ENCODE results near the gene GRIA3.

Gene GRIA3

GRCh38 chrX:123203772-123204171 lies 19.7 kb downstream of the GRIA3 start:
- no peak for TF ChIP-seq JUND (IDR thresholded peaks at IDR 0.05; ENCODE audit: low read depth)
- no peak for DNase-seq (ENCODE audit: low read depth in 1 of 2, low spot score in 1 of 2)
- in situ Hi-C loops (cut with HindIII; ENCODE audit: low pct_unique_long_range_greater_than_20kb, low sequenced_read_pairs), result no loop called here

- in situ Hi-C loops (cut with HindIII; ENCODE audit: low pct_unique_long_range_greater_than_20kb, low sequenced_read_pairs), result no loop called here
- TF ChIP-seq JUND (IDR thresholded peaks at IDR 0.05; ENCODE audit: low read depth), result no peak
- no peak for DNase-seq (ENCODE audit: low read depth in 1 of 2, low spot score in 1 of 2)
Observed at GRCh38 chrX:123206176-123206575, 22.1 kb downstream of the GRIA3 start.

GRCh38 chrX:123210252-123210651 lies 26.2 kb downstream of the GRIA3 start:
- in situ Hi-C loops (cut with HindIII; ENCODE audit: low pct_unique_long_range_greater_than_20kb, low sequenced_read_pairs), result no loop called here
- TF ChIP-seq JUND (IDR thresholded peaks at IDR 0.05; ENCODE audit: low read depth), result no peak
- DNase-seq (ENCODE audit: low read depth in 1 of 2, low spot score in 1 of 2), result no peak

GRCh38 chrX:123215397-123216089 lies 31.5 kb downstream of the GRIA3 start:
- in situ Hi-C loops (cut with HindIII; ENCODE audit: low pct_unique_long_range_greater_than_20kb, low sequenced_read_pairs), result no loop called here
- no peak for DNase-seq (ENCODE audit: low read depth in 1 of 2, low spot score in 1 of 2)

GRCh38 chrX:123217077-123217476 lies 33.0 kb downstream of the GRIA3 start:
- no peak for TF ChIP-seq JUND (IDR thresholded peaks at IDR 0.05; ENCODE audit: low read depth)
- DNase-seq (ENCODE audit: low read depth in 1 of 2, low spot score in 1 of 2), result no peak
- in situ Hi-C loops (cut with HindIII; ENCODE audit: low pct_unique_long_range_greater_than_20kb, low sequenced_read_pairs), result no loop called here

More at GRCh38 chrX:123215397-123216089, 31.5 kb downstream of the GRIA3 start:
- TF ChIP-seq JUND (IDR thresholded peaks at IDR 0.05; ENCODE audit: low read depth), result no peak

GRCh38 chrX:123217728-123218127 lies 33.6 kb downstream of the GRIA3 start:
- in situ Hi-C loops (cut with HindIII; ENCODE audit: low pct_unique_long_range_greater_than_20kb, low sequenced_read_pairs), result no loop called here
- DNase-seq (ENCODE audit: low read depth in 1 of 2, low spot score in 1 of 2), result no peak
- TF ChIP-seq JUND (IDR thresholded peaks at IDR 0.05; ENCODE audit: low read depth), result no peak

- no peak for DNase-seq (ENCODE audit: low read depth in 1 of 2, low spot score in 1 of 2)
- in situ Hi-C loops (cut with HindIII; ENCODE audit: low pct_unique_long_range_greater_than_20kb, low sequenced_read_pairs), result no loop called here
- TF ChIP-seq JUND (IDR thresholded peaks at IDR 0.05; ENCODE audit: low read depth), result no peak
Observed at GRCh38 chrX:123219916-123220315, 35.8 kb downstream of the GRIA3 start.

GRCh38 chrX:123222920-123223319 lies 38.8 kb downstream of the GRIA3 start:
- TF ChIP-seq JUND (IDR thresholded peaks at IDR 0.05; ENCODE audit: low read depth), result no peak
- DNase-seq (ENCODE audit: low read depth in 1 of 2, low spot score in 1 of 2), result no peak
- in situ Hi-C loops (cut with HindIII; ENCODE audit: low pct_unique_long_range_greater_than_20kb, low sequenced_read_pairs), result no loop called here

- TF ChIP-seq JUND (IDR thresholded peaks at IDR 0.05; ENCODE audit: low read depth), result no peak
- no peak for DNase-seq (ENCODE audit: low read depth in 1 of 2, low spot score in 1 of 2)
- in situ Hi-C loops (cut with HindIII; ENCODE audit: low pct_unique_long_range_greater_than_20kb, low sequenced_read_pairs), result no loop called here
Observed at GRCh38 chrX:123223409-123223808, 39.3 kb downstream of the GRIA3 start.

- no peak for TF ChIP-seq JUND (IDR thresholded peaks at IDR 0.05; ENCODE audit: low read depth)
- in situ Hi-C loops (cut with HindIII; ENCODE audit: low pct_unique_long_range_greater_than_20kb, low sequenced_read_pairs), result no loop called here
Observed at GRCh38 chrX:123223859-123224258, 39.8 kb downstream of the GRIA3 start.

GRCh38 chrX:123230798-123231197 lies 46.7 kb downstream of the GRIA3 start:
- no peak for DNase-seq (ENCODE audit: low read depth in 1 of 2, low spot score in 1 of 2)
- TF ChIP-seq JUND (IDR thresholded peaks at IDR 0.05; ENCODE audit: low read depth), result no peak
- in situ Hi-C loops (cut with HindIII; ENCODE audit: low pct_unique_long_range_greater_than_20kb, low sequenced_read_pairs), result no loop called here

More at GRCh38 chrX:123223859-123224258, 39.8 kb downstream of the GRIA3 start:
- no peak for DNase-seq (ENCODE audit: low read depth in 1 of 2, low spot score in 1 of 2)

GRCh38 chrX:123236859-123237258 lies 52.8 kb downstream of the GRIA3 start:
- no peak for DNase-seq (ENCODE audit: low read depth in 1 of 2, low spot score in 1 of 2)
- TF ChIP-seq JUND (IDR thresholded peaks at IDR 0.05; ENCODE audit: low read depth), result no peak
- in situ Hi-C loops (cut with HindIII; ENCODE audit: low pct_unique_long_range_greater_than_20kb, low sequenced_read_pairs), result no loop called here

- TF ChIP-seq JUND (IDR thresholded peaks at IDR 0.05; ENCODE audit: low read depth), result no peak
- DNase-seq (ENCODE audit: low read depth in 1 of 2, low spot score in 1 of 2), result no peak
- in situ Hi-C loops (cut with HindIII; ENCODE audit: low pct_unique_long_range_greater_than_20kb, low sequenced_read_pairs), result no loop called here
Observed at GRCh38 chrX:123237271-123237670, 53.2 kb downstream of the GRIA3 start.

- in situ Hi-C loops (cut with HindIII; ENCODE audit: low pct_unique_long_range_greater_than_20kb, low sequenced_read_pairs), result no loop called here
- TF ChIP-seq JUND (IDR thresholded peaks at IDR 0.05; ENCODE audit: low read depth), result no peak
- DNase-seq (ENCODE audit: low read depth in 1 of 2, low spot score in 1 of 2), result no peak
Observed at GRCh38 chrX:123254457-123254856, 70.4 kb downstream of the GRIA3 start.

Data from T47D (cell line).